Lung (tissue), 12 donors: ENCODE measurements around the gene SLC8B1. TPM values are rescaled to one million over a fixed set of nuclear protein-coding genes. Genes with fewer than 3 reads are reported as not detected.

Experiments
- ATAC-seq: fragments of 200-7000 bp; cut with Tn5 transposase; one replicate; pipeline ENCODE4 v1.9.1; 2020; ENCODE audit warnings: moderate number of reproducible peaks; ENCODE audit not compliant: insufficient read depth, low FRiP score
- DNase-seq, 3 donors: peaks; one replicate each; pipeline ENCODE4 v3.0.0-alpha.2; 2013 to 2017
- H3K27ac ChIP-seq, 2 donors: one replicate each; pipeline ENCODE4 v1.5.1; 2013; ENCODE audit warnings: mild to moderate bottlenecking in 2 of 2, moderate library complexity in 2 of 2, control low read depth in 1 of 2, inconsistent platforms in 1 of 2, low read depth in 1 of 2, low read length in 1 of 2
- H3K27me3 ChIP-seq, 3 donors: one replicate each; pipeline ENCODE4 v1.5.1; 2013; ENCODE audit warnings: low read length in 2 of 3; ENCODE audit not compliant: control insufficient read depth in 3 of 3, insufficient read depth in 3 of 3
- H3K36me3 ChIP-seq, 4 donors: one replicate each; pipeline ENCODE4 v1.5.1; 2013; ENCODE audit warnings: low read length in 4 of 4, mild to moderate bottlenecking in 1 of 4, moderate library complexity in 1 of 4; ENCODE audit not compliant: control insufficient read depth in 4 of 4, insufficient read depth in 4 of 4
- H3K4me1 ChIP-seq, 5 donors: one replicate each; pipeline ENCODE4 v1.5.1; 2013; ENCODE audit warnings: low read length in 5 of 5, mild to moderate bottlenecking in 2 of 5, moderate library complexity in 1 of 5; ENCODE audit not compliant: control insufficient read depth in 5 of 5, insufficient read depth in 5 of 5
- H3K4me3 ChIP-seq: one replicate; pipeline ENCODE4 v1.5.1; 2013; ENCODE audit warnings: mild to moderate bottlenecking, control low read depth, moderate library complexity
- H3K9ac ChIP-seq, 2 donors: one replicate each; pipeline ENCODE4 v1.5.1; 2013; ENCODE audit warnings: low read length in 2 of 2, control low read depth in 1 of 2; ENCODE audit not compliant: insufficient read depth in 1 of 2
- H3K9me3 ChIP-seq, 4 donors: one replicate each; pipeline ENCODE4 v1.5.1; 2013; ENCODE audit warnings: low read length in 3 of 4, mild to moderate bottlenecking in 1 of 4, moderate library complexity in 1 of 4; ENCODE audit not compliant: control insufficient read depth in 4 of 4, insufficient read depth in 3 of 4
- CTCF ChIP-seq: IDR thresholded peaks from 2 replicates; pipeline ENCODE4 v1.5.1; 2012; ENCODE audit warnings: mild to moderate bottlenecking; ENCODE audit errors: control extremely low read depth, extremely low read depth
- WGBS, 2 donors: extraction: QIAGEN DNeasy Blood & Tissue Kit; methylation state at CpG; one replicate each; pipeline ENCODE4 v1.1.7; 2013; 5-methylcytosine and 5-hydroxymethylcytosine counted together
- polyA plus RNA-seq, 2 donors: library from polyadenylated mRNA; stranded (reverse); fragments of 200-250 nt; gene quantifications; one replicate each; pipeline ENCODE4 v1.2.1, GENCODE V29; 2013
- total RNA-seq, 2 donors: library from RNA; depleted of rRNA in 1 of 2; stranded (reverse); fragments of >200 nt in 1 of 2; gene quantifications; one replicate each; pipeline ENCODE4 v1.2.1, GENCODE V29; 2014 to 2021
- donor health status: control.
- donor health status: control.
- donor health status: Bipolar disorder and iron deficiency.
- donor health status: healthy.
- donor health status: DM: yes; HTN: yes; CAD: no.

SLC8B1 gene
- total and polyA plus RNA-seq, 4 donors, result 21.8 to 44.8 (median 32.1) TPM

DNA sequence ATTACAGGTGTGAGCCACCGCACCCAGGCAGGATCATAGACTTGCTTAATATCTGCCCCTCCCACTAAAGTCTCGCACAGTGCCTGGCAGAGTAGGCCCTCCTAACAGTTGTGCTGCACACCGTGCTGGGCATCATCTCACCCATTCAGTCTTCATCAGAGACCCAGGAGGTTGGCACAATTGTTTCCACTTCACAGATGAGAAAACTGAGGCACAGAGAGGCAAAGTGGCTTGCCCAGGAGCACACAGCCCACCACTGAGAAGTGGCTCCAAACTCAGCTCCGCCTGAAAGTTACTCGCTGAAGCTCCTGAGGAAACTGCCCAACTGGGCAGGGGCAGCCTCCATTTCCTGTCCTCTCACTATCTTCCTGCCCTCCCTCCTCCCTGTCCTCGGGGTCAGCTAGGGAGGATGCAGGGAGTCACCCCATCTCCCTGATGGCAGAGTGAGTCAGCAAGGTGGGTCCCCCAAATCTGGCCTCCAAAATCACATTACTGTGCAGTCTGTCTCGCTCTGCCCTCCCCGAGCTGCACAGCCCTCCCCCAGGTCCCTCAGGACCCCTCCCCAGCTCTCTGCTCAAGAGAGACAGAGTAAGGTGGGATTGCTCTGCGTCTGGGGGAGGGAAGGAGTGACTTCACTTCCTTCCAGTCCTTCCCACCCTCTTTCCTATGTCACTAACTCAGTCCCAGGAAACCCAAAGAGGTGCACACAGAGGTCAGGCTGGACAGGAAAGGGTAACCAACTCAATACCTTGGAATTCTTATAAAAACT is 5.7 kb downstream of the SLC8B1 start:
- H3K4me1 ChIP-seq, result peaks cover 0 to 20% (median under 1%) of the 10 kb centered on the region in 5 donors
- ATAC-seq (no peak), DNase-seq (no peak)
- H3K9ac ChIP-seq, result no peak overlapping the region
- WGBS, 2 donors, result 82 to 85% methylated on average over 9 of the region's 9 CpGs
- peak overlapping the region in 1 of 2 donors; percentile 35 for H3K27ac ChIP-seq
- TF ChIP-seq CTCF, result no peak
- no peak overlapping the region for H3K4me3 ChIP-seq
- peaks cover 0 to 35% (median 2%) of the 10 kb centered on the region in 4 donors for H3K36me3 ChIP-seq
- H3K9me3 ChIP-seq, result no peaks in the 10 kb centered on the region
- H3K27me3 ChIP-seq, result no peaks in the 10 kb centered on the region

DNA sequence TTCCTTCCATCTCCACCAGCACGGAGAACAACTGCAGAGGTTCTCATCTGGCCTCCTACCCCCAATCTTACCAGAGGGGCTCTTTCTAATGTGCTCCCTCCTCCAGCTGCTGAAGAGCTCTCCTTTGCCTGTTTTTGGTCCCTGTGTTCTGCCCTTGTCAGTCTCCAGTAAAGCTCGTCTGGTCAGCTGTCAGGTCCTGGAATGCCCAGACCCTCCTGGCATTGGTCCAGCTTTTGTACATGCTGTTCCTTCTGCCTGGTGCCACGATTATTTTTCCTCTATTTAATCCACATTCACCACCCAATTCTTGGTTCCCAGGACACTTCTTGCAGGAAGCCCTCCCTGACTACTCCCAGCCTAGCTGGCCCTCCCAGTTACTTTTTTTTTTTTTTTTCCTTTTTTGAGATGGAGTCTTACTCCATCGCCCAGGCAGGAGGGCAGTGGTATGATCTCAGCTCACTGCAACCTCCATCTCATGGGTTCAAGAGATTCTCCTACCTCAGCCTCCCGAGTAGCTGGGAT is 6.5 kb downstream of the SLC8B1 start:
- Histone ChIP-seq H3K4me1 (peaks cover 0 to 17% (median 0%) of the 10 kb centered on the region in 5 donors), H3K27me3 (no peaks in the 10 kb centered on the region), H3K9ac (no peak overlapping the region), H3K27ac (peak overlapping the region in 1 of 2 donors; percentile 19), H3K4me3 (no peak overlapping the region), H3K36me3 (peaks cover 0 to 35% (median 2%) of the 10 kb centered on the region in 4 donors), H3K9me3 (no peaks in the 10 kb centered on the region)
- no peak for TF ChIP-seq CTCF
- ATAC-seq, result no peak
- DNase-seq, result no peak
- WGBS, 2 donors, result 83 to 84% methylated on average over 5 of the region's 5 CpGs

GRCh38 chr12:113326775-113327395 is 8.0 kb downstream of the SLC8B1 start:
- TF ChIP-seq CTCF, result no peak
- WGBS, 2 donors, result 76% methylated on average over 4 of the region's 4 CpGs
- Histone ChIP-seq H3K27ac (peak overlapping the region; percentile 24 to 58), H3K4me3 (no peak overlapping the region), H3K27me3 (no peaks in the 10 kb centered on the region), H3K9ac (no peak overlapping the region), H3K4me1 (peaks cover 0 to 12% (median 0%) of the 10 kb centered on the region in 5 donors), H3K36me3 (peaks cover 0 to 29% (median 2%) of the 10 kb centered on the region in 4 donors), H3K9me3 (no peaks in the 10 kb centered on the region)
- ATAC-seq, result no peak
- DNase-seq, result no peak
